ENCODE data around the gene C4orf50.

The C4orf50 gene

GRCh38 chr4:5919044-5919443 lies 99.2 kb downstream of the C4orf50 start:
- Histone ChIP-seq H3K9ac (ENCODE audit: low read length) (no peak overlapping the region), H3K9me3 (replicated peaks; ENCODE audit: insufficient read depth, low read length) (no peaks in the 10 kb centered on the region), H3K27ac (ENCODE audit: low read length) (no peak overlapping the region), H3K9me2 (replicated peaks; ENCODE audit: insufficient read depth, low read length) (no peaks in the 10 kb centered on the region), H3K4me3 (ENCODE audit: low read length) (no peak overlapping the region), H2AFZ (ENCODE audit: low read length) (no peak overlapping the region), H3F3A (ENCODE audit: insufficient read depth, low read length) (no peaks in the 10 kb centered on the region), H3K36me3 (replicated peaks; ENCODE audit: insufficient read depth, low read length) (no peaks in the 10 kb centered on the region), H3K4me1 (ENCODE audit: low read length) (no peaks in the 10 kb centered on the region), H3K27me3 (replicated peaks; ENCODE audit: insufficient read depth, low read length) (no peaks in the 10 kb centered on the region; the same call in 1 of the 2 replicates), H3K4me2 (ENCODE audit: low read depth, low read length) (no peak overlapping the region), H3K79me2 (ENCODE audit: low read length) (no peaks in the 10 kb centered on the region), H4K20me1 (ENCODE audit: insufficient read depth, low read length) (no peaks in the 10 kb centered on the region)
- DNase-seq: no peak
- TF ChIP-seq, protein P1, sequence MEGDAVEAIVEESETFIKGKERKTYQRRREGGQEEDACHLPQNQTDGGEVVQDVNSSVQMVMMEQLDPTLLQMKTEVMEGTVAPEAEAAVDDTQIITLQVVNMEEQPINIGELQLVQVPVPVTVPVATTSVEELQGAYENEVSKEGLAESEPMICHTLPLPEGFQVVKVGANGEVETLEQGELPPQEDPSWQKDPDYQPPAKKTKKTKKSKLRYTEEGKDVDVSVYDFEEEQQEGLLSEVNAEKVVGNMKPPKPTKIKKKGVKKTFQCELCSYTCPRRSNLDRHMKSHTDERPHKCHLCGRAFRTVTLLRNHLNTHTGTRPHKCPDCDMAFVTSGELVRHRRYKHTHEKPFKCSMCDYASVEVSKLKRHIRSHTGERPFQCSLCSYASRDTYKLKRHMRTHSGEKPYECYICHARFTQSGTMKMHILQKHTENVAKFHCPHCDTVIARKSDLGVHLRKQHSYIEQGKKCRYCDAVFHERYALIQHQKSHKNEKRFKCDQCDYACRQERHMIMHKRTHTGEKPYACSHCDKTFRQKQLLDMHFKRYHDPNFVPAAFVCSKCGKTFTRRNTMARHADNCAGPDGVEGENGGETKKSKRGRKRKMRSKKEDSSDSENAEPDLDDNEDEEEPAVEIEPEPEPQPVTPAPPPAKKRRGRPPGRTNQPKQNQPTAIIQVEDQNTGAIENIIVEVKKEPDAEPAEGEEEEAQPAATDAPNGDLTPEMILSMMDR (IDR thresholded peaks at IDR 0.05; ENCODE audit: low read length): no peak
- TF ChIP-seq EZH2phosphoT487 (IDR thresholded peaks at IDR 0.05; ENCODE audit: low read length): no peak
- no peak for TF ChIP-seq EZH2 (optimal IDR thresholded peaks at IDR 0.05; ENCODE audit: low read depth, low read length)

DNA sequence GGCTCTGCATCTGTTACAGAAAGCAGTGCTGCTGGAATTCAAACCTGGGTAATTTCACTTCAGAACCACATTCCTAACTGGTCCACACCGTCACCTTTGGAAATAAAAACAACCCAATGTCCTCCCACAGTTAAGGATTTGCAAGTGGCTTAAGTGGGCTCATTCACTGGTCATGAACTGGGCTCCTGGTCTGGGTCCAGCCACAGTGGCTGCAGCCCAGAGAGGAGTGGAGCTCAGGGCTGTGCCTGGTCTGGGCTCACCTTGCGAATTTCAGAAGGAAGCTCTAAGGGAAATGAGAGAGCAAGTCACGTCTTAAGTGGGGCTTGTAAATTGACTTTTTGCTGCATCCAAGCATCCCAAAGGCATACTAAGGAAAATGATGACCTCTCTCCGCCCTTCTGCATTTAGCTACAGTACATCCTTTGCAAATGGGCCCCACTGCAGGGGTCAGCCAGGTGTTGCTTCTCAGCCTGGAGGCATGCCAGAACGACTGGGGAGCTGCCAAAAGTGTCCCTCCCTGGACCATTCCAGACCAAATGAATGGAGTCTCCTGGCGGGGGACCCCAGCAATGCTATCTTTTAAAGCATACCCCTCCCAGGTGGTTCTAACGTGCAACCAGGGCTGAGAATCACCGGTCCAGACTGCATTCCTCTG lies 99.8 kb downstream of the C4orf50 start:
- Histone ChIP-seq H3K9ac (ENCODE audit: low read length) (no peak overlapping the region), H3K27me3 (replicated peaks; ENCODE audit: insufficient read depth, low read length) (no peaks in the 10 kb centered on the region; the same call in 1 of the 2 replicates), H3K36me3 (replicated peaks; ENCODE audit: insufficient read depth, low read length) (no peaks in the 10 kb centered on the region), H3K27ac (ENCODE audit: low read length) (no peak overlapping the region), H3K4me2 (ENCODE audit: low read depth, low read length) (no peak overlapping the region), H4K20me1 (ENCODE audit: insufficient read depth, low read length) (no peaks in the 10 kb centered on the region), H3K9me3 (replicated peaks; ENCODE audit: insufficient read depth, low read length) (no peaks in the 10 kb centered on the region), H2AFZ (ENCODE audit: low read length) (no peak overlapping the region), H3K9me2 (replicated peaks; ENCODE audit: insufficient read depth, low read length) (no peaks in the 10 kb centered on the region), H3K4me3 (ENCODE audit: low read length) (no peak overlapping the region), H3F3A (ENCODE audit: insufficient read depth, low read length) (no peaks in the 10 kb centered on the region), H3K4me1 (ENCODE audit: low read length) (no peaks in the 10 kb centered on the region), H3K79me2 (ENCODE audit: low read length) (no peaks in the 10 kb centered on the region)
- no peak for DNase-seq
- TF ChIP-seq, protein P1 (IDR thresholded peaks at IDR 0.05; ENCODE audit: low read length): no peak
- no peak for TF ChIP-seq EZH2 (optimal IDR thresholded peaks at IDR 0.05; ENCODE audit: low read depth, low read length)
- no peak for TF ChIP-seq EZH2phosphoT487 (IDR thresholded peaks at IDR 0.05; ENCODE audit: low read length)

GRCh38 chr4:5917672-5918071 lies 100.6 kb downstream of the C4orf50 start:
- Histone ChIP-seq H3K27ac (ENCODE audit: low read length) (no peak overlapping the region), H3K9me3 (replicated peaks; ENCODE audit: insufficient read depth, low read length) (no peaks in the 10 kb centered on the region), H2AFZ (ENCODE audit: low read length) (no peak overlapping the region), H3F3A (ENCODE audit: insufficient read depth, low read length) (no peaks in the 10 kb centered on the region), H3K36me3 (replicated peaks; ENCODE audit: insufficient read depth, low read length) (no peaks in the 10 kb centered on the region), H4K20me1 (ENCODE audit: insufficient read depth, low read length) (no peaks in the 10 kb centered on the region), H3K4me1 (ENCODE audit: low read length) (no peaks in the 10 kb centered on the region), H3K4me3 (ENCODE audit: low read length) (no peak overlapping the region), H3K9me2 (replicated peaks; ENCODE audit: insufficient read depth, low read length) (no peaks in the 10 kb centered on the region), H3K4me2 (ENCODE audit: low read depth, low read length) (no peak overlapping the region), H3K79me2 (ENCODE audit: low read length) (no peaks in the 10 kb centered on the region), H3K27me3 (replicated peaks; ENCODE audit: insufficient read depth, low read length) (no peaks in the 10 kb centered on the region; the same call in 1 of the 2 replicates), H3K9ac (ENCODE audit: low read length) (no peak overlapping the region)
- no peak for DNase-seq
- TF ChIP-seq EZH2 (optimal IDR thresholded peaks at IDR 0.05; ENCODE audit: low read depth, low read length) (no peak), EZH2phosphoT487 (IDR thresholded peaks at IDR 0.05; ENCODE audit: low read length) (no peak)
- TF ChIP-seq, protein P1 (IDR thresholded peaks at IDR 0.05; ENCODE audit: low read length): no peak
